ENCODE results near the gene CELF4.

The CELF4 gene

DNA sequence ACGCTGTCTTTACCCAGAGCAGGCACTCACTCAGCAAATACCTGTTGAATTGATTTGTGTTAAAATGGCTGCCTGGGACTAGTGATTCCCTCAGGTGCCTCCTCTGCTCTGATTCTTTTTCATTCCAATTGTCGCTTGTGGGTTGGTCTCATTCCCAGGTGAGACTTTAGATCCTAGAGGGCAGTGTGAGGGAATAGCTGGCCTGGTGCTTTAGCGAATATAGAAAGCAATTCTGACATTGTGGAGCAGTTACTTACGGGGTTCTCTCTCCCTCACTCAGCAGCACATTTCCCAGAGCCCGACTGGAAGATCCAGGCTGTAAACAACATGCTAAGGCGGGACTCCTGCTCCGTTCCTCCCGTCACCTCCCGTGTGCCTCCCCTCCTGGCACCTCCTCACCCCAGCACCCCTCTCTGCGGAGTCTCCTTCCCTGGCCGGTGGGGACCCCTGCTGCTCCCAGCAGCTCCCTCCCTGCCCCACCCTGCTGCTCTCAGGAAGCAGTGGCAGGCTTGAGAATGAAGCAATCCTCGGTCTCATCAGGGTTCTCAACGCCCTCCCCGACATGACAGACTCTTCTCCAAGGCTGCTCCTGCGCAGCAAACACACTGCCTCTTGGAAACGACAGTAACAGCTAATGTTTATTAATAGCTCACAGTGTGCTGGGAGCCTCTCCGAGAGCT is 26.9 kb downstream of the CELF4 start:
- Histone ChIP-seq H3K4me3 (ENCODE audit: low read depth, low read length) (no peak overlapping the region), H3K27me3 (replicated peaks) (peaks cover 10% of the 10 kb centered on the region), H3K36me3 (replicated peaks) (no peaks in the 10 kb centered on the region), H3K27ac (no peak overlapping the region)
- in situ Hi-C loops (cut with HindIII; ENCODE audit: low pct_ligation_motif_present, low sequenced_read_pairs) = no loop called here
- no peak for DNase-seq
- TF ChIP-seq, protein P1, sequence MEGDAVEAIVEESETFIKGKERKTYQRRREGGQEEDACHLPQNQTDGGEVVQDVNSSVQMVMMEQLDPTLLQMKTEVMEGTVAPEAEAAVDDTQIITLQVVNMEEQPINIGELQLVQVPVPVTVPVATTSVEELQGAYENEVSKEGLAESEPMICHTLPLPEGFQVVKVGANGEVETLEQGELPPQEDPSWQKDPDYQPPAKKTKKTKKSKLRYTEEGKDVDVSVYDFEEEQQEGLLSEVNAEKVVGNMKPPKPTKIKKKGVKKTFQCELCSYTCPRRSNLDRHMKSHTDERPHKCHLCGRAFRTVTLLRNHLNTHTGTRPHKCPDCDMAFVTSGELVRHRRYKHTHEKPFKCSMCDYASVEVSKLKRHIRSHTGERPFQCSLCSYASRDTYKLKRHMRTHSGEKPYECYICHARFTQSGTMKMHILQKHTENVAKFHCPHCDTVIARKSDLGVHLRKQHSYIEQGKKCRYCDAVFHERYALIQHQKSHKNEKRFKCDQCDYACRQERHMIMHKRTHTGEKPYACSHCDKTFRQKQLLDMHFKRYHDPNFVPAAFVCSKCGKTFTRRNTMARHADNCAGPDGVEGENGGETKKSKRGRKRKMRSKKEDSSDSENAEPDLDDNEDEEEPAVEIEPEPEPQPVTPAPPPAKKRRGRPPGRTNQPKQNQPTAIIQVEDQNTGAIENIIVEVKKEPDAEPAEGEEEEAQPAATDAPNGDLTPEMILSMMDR (IDR thresholded peaks at IDR 0.05; ENCODE audit: low read depth, low read length, missing control alignments) = no peak

DNA sequence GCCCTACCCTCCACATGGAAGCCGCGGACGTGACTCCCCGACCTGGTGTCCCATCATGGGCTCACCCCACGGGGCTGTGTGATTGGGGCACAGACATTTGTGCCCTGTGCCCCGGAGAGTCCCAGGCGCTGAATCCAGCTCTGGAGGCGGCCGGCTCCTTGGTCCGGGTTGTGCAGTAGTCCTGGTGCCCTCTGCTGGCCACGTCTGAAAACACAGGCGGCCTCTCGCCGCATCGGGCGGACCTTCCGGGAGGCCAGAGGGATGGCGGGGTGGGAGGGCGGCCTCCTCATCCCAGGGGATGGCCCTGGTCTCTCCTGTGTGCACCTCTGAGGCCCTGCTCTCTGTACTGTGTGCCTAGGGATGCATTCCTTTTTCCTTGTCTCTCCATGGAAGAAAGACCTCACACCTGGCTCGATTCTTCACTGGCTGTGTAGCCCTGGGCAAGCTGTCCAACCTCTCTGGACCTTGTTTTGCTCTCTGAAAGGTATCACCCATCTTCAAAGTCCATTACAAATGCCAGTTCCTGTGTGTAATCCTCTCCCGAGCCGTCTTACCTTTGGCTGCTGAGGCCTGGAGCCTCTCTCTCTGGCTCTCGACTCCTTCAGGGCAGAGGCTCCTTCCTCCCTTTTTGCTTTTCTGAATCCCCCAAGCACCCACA is 27.6 kb downstream of the CELF4 start:
- H3K27me3 ChIP-seq (replicated peaks) = peaks cover 10% of the 10 kb centered on the region
- in situ Hi-C loops (cut with HindIII; ENCODE audit: low pct_ligation_motif_present, low sequenced_read_pairs) = no loop called here
- no peak overlapping the region for H3K27ac ChIP-seq
- H3K4me3 ChIP-seq (ENCODE audit: low read depth, low read length) = no peak overlapping the region
- DNase-seq = peak; percentile 71
- TF ChIP-seq, protein P1 (IDR thresholded peaks at IDR 0.05; ENCODE audit: low read depth, low read length, missing control alignments) = peak; percentile 89
- H3K36me3 ChIP-seq (replicated peaks) = no peaks in the 10 kb centered on the region

DNA sequence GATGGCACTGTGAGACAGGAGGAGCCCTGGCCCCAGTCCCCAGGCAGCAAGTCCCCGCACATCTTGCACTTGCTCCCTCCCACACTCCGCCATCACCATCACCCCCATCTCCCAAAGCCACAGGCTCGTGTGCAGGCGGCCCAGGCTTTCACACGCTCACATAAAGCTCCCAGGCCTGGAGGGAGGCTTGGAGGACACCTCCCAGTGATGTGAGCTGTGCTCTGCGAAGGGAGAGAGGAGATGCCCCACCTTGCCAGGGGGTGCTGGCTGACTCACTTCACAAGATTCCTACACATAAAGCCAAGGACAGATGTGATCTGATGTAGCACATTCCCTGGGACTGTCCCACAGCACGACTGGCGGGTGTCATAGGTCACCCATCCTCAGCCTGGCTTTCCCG is 28.9 kb downstream of the CELF4 start:
- Histone ChIP-seq H3K4me3 (ENCODE audit: low read depth, low read length) (no peak overlapping the region), H3K36me3 (replicated peaks) (no peaks in the 10 kb centered on the region), H3K27ac (no peak overlapping the region), H3K27me3 (replicated peaks) (peaks cover 10% of the 10 kb centered on the region)
- in situ Hi-C loops (cut with HindIII; ENCODE audit: low pct_ligation_motif_present, low sequenced_read_pairs) = no loop called here
- TF ChIP-seq, protein P1 (IDR thresholded peaks at IDR 0.05; ENCODE audit: low read depth, low read length, missing control alignments) = no peak
- no peak for DNase-seq

DNA sequence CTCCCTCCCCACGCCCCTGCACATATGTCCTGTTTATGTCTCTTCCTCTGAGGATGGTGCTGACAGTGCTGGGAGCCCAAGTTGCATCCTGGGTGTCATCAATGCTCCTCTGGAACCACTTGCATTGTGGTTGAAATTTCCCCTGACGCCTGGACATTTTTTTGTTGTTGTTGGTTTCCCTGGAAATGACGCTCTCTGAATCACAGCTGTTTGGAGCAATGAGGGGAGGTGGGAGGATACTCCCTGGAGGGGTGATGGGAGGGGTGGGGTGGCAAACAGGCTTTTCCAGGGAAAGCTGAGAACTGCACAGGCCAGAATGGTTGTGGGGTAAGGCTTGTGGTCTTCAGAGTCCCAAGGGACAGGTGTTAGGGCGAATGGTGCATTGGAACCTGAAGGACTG is 29.6 kb downstream of the CELF4 start:
- in situ Hi-C loops (cut with HindIII; ENCODE audit: low pct_ligation_motif_present, low sequenced_read_pairs) = no loop called here
- H3K27ac ChIP-seq = no peak overlapping the region
- peaks cover 10% of the 10 kb centered on the region for H3K27me3 ChIP-seq (replicated peaks)
- TF ChIP-seq, protein P1 (IDR thresholded peaks at IDR 0.05; ENCODE audit: low read depth, low read length, missing control alignments) = no peak
- no peak for DNase-seq
- no peaks in the 10 kb centered on the region for H3K36me3 ChIP-seq (replicated peaks)
- H3K4me3 ChIP-seq (ENCODE audit: low read depth, low read length) = no peak overlapping the region

DNA sequence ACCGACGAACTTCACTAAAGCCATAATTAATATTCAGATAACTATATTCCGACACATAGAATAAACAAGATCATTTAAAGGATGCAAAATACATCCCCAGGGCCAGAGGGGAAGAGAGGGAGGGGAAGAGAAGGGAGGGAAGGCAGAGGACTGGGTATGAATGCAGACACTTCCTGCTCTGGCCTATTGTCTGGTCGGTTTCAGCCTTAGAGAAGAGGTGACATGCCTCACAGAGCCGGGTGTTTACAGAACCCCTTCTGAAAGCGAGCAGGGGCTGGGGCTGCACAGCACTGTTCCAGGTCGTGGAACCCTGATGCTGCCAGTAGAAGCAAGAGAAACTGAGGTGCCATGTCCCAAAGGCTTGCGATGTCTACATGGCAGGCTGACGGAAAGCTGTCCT is 31.0 kb downstream of the CELF4 start:
- Histone ChIP-seq H3K4me3 (ENCODE audit: low read depth, low read length) (no peak overlapping the region), H3K36me3 (replicated peaks) (no peaks in the 10 kb centered on the region), H3K27me3 (replicated peaks) (peaks cover 10% of the 10 kb centered on the region), H3K27ac (no peak overlapping the region)
- TF ChIP-seq, protein P1 (IDR thresholded peaks at IDR 0.05; ENCODE audit: low read depth, low read length, missing control alignments) = no peak
- in situ Hi-C loops (cut with HindIII; ENCODE audit: low pct_ligation_motif_present, low sequenced_read_pairs) = no loop called here
- DNase-seq = no peak
